ENCODE results near the gene SAAL1. TPM values are rescaled to one million over a fixed set of nuclear protein-coding genes. Genes with fewer than 3 reads are reported as not detected.
A peak's percentile ranks its signal among the peaks of the same experiment; 100 is the strongest.

The SAAL1 gene
- total and polyA plus RNA-seq, 2 donors from 2014 or later = 9.8 to 12.9 TPM

DNA sequence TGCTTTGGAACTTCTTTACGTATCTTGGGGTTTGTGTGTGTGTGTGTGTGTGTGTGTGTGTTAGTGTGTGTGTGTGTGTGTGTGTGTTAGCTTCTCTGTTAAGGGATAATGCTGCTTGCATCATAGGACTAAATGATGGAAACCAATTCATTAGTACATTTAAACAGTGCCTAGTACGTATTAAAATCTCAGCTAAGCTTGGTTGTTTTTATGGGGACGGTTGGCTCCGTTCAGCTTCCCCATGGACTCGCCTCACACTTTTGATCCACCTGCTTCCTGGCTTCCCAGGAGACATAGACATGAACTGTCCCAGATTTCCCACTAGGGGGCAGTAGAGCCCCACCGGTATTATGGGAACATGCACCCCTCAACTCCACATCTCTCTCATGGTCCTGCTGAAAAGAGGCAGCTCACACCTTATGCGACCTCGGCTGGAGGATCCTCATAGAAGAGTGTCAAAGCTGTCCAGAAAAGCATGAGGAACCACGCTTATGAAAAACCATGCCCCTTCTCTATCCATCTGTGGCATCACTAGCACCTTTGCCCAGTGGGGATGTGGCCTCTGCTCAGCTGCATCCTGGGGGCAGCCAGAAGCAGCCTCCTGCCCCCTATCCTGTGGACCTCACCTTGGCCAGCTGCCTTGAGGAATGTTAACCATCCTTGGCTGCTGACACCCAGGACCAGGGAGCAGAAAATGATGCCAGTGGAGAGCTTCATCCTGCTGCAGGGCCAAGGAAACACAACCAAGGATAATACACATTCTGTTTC, 9.7 kb upstream of the SAAL1 start:
- Histone ChIP-seq H3K4me1 (ENCODE audit: control insufficient read depth in 2 of 3, insufficient read depth in 2 of 3, low read depth in 1 of 3, low read length in 3 of 3) (no peaks in the 10 kb centered on the region), H3K9me3 (ENCODE audit: control insufficient read depth in 2 of 3, insufficient read depth in 1 of 3, low read length in 3 of 3) (no peaks in the 10 kb centered on the region), H3K4me3 (ENCODE audit: low read length in 3 of 3) (no peak overlapping the region), H3K36me3 (ENCODE audit: control insufficient read depth in 2 of 3, insufficient read depth in 3 of 3, low read length in 3 of 3) (no peaks in the 10 kb centered on the region), H3K27ac (ENCODE audit: low read depth in 2 of 2, low read length in 2 of 2) (no peak overlapping the region), H3K9ac (ENCODE audit: low read length in 3 of 3) (no peak overlapping the region), H3K27me3 (ENCODE audit: control insufficient read depth, insufficient read depth, low read length) (no peaks in the 10 kb centered on the region)
- intact Hi-C loops (cut with DNase I) = no loop called here
- DNase-seq = peak in 4 of 5 donors; percentile 72 to 83 (median 74)
- TF ChIP-seq, protein P1, sequence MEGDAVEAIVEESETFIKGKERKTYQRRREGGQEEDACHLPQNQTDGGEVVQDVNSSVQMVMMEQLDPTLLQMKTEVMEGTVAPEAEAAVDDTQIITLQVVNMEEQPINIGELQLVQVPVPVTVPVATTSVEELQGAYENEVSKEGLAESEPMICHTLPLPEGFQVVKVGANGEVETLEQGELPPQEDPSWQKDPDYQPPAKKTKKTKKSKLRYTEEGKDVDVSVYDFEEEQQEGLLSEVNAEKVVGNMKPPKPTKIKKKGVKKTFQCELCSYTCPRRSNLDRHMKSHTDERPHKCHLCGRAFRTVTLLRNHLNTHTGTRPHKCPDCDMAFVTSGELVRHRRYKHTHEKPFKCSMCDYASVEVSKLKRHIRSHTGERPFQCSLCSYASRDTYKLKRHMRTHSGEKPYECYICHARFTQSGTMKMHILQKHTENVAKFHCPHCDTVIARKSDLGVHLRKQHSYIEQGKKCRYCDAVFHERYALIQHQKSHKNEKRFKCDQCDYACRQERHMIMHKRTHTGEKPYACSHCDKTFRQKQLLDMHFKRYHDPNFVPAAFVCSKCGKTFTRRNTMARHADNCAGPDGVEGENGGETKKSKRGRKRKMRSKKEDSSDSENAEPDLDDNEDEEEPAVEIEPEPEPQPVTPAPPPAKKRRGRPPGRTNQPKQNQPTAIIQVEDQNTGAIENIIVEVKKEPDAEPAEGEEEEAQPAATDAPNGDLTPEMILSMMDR (IDR thresholded peaks at IDR 0.05; ENCODE audit: borderline replicate concordance, extremely low read depth, insufficient read depth) = peak; percentile 74
- FAIRE-seq = no peak

DNA sequence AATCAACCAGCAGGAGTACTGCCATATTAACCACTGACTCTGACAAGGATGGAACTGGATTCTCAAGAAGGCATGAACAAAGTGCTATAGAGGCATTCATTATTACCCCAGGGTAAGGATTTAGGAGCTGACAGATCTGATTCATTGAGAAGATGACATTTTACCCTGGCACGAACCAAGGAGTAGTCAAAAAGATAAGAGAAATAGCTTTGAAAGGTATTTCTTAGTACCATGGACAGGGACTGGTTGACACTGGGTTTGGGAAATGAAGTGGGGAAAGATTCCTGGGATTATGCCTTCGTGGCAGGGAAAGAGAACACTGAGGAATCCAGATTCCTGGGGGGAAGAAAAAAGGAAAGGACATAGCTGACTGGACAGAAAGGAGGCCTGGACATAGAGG, 5.1 kb upstream of the SAAL1 start:
- H3K9ac ChIP-seq (ENCODE audit: low read length in 3 of 3) = no peak overlapping the region
- no peak overlapping the region for H3K27ac ChIP-seq (ENCODE audit: low read depth in 2 of 2, low read length in 2 of 2)
- intact Hi-C loops (cut with DNase I) = no loop called here
- peak in 2 of 5 donors; percentile 3 to 11 for DNase-seq
- FAIRE-seq = no peak
- TF ChIP-seq, protein P1 (IDR thresholded peaks at IDR 0.05; ENCODE audit: borderline replicate concordance, extremely low read depth, insufficient read depth) = no peak
- H3K36me3 ChIP-seq (ENCODE audit: control insufficient read depth in 2 of 3, insufficient read depth in 3 of 3, low read length in 3 of 3) = no peaks in the 10 kb centered on the region
- H3K4me1 ChIP-seq (ENCODE audit: control insufficient read depth in 2 of 3, insufficient read depth in 2 of 3, low read depth in 1 of 3, low read length in 3 of 3) = peaks cover 0 to 2% (median 0%) of the 10 kb centered on the region in 3 donors
- no peaks in the 10 kb centered on the region for H3K27me3 ChIP-seq (ENCODE audit: control insufficient read depth, insufficient read depth, low read length)
- H3K4me3 ChIP-seq (ENCODE audit: low read length in 3 of 3) = no peak overlapping the region
- H3K9me3 ChIP-seq (ENCODE audit: control insufficient read depth in 2 of 3, insufficient read depth in 1 of 3, low read length in 3 of 3) = no peaks in the 10 kb centered on the region

DNA sequence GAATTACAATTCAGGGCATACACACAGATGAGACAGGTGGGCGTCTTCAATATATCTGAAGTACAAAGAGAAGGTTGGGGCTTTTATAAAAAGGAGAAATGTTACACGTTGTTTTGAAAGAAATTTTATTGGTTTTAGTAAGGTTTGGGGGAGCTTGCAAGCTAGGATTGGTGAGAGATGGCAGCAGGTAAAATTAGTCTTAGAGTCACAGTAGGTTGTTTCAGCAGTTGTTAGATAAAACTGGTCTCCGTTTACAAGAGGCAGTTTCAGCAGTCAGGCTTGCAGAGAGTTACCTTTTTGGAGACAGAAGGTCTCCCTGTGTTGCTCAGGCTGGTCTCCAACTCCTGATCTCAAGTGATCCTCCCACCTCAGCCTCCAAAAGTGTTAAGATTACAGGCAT, 2.4 kb upstream of the SAAL1 start:
- intact Hi-C loops (cut with DNase I) = no loop called here
- H3K4me3 ChIP-seq (ENCODE audit: low read length in 3 of 3) = no peak overlapping the region
- no peaks in the 10 kb centered on the region for H3K27me3 ChIP-seq (ENCODE audit: control insufficient read depth, insufficient read depth, low read length)
- H3K27ac ChIP-seq (ENCODE audit: low read depth in 2 of 2, low read length in 2 of 2) = no peak overlapping the region
- no peaks in the 10 kb centered on the region for H3K9me3 ChIP-seq (ENCODE audit: control insufficient read depth in 2 of 3, insufficient read depth in 1 of 3, low read length in 3 of 3)
- H3K9ac ChIP-seq (ENCODE audit: low read length in 3 of 3) = no peak overlapping the region
- H3K4me1 ChIP-seq (ENCODE audit: control insufficient read depth in 2 of 3, insufficient read depth in 2 of 3, low read depth in 1 of 3, low read length in 3 of 3) = peaks cover 0 to 6% (median 0%) of the 10 kb centered on the region in 3 donors
- TF ChIP-seq, protein P1 (IDR thresholded peaks at IDR 0.05; ENCODE audit: borderline replicate concordance, extremely low read depth, insufficient read depth) = no peak
- DNase-seq (no peak), FAIRE-seq (no peak)
- no peaks in the 10 kb centered on the region for H3K36me3 ChIP-seq (ENCODE audit: control insufficient read depth in 2 of 3, insufficient read depth in 3 of 3, low read length in 3 of 3)
